HepG2 (cell line): ENCODE measurements around the gene SLC5A10. TPM values are rescaled to one million over a fixed set of nuclear protein-coding genes. Genes with fewer than 3 reads are reported as not detected.

Experiments
- ATF1 ChIP-seq: IDR thresholded peaks from 2 replicates; pipeline ENCODE4 v1.6.1; 2016; ENCODE audit warnings: mild to moderate bottlenecking, control low read depth
- BCLAF1 ChIP-seq: fragments of 450-650 bp; IDR thresholded peaks from 2 replicates; pipeline ENCODE4 v1.6.1; 2017; ENCODE audit warnings: mild to moderate bottlenecking
- EP300 ChIP-seq, 3 experiments: sonication (generic) in 1 of 3; formaldehyde crosslinking in 1 of 3; IDR thresholded peaks; 2 replicates each; pipeline versions ENCODE4 v1.5.1 to v1.6.1; 2011 to 2020; ENCODE audit warnings: low read depth in 2 of 3, low read length in 2 of 3, borderline replicate concordance in 1 of 3, improper control_type of control experiment in 1 of 3, mild to moderate bottlenecking in 1 of 3, missing genetic modification reagents in 1 of 3, moderate library complexity in 1 of 3
- FOXA1 ChIP-seq, 2 experiments: fragments of 450-650 bp in 1 of 2; sonication (generic) in 1 of 2; formaldehyde crosslinking in 1 of 2; IDR thresholded peaks; 2 replicates each; pipeline versions ENCODE4 v1.4.0 to v1.6.1; 2016 to 2020; ENCODE audit warnings: missing genetic modification reagents in 1 of 2
- FOXK1 ChIP-seq: sonication (generic); formaldehyde crosslinking; IDR thresholded peaks from 2 replicates; pipeline ENCODE4 v1.4.0; 2020; ENCODE audit warnings: low read depth, missing genetic modification reagents, borderline replicate concordance
- FOXK2 ChIP-seq: fragments of 450-650 bp; IDR thresholded peaks from 2 replicates; pipeline ENCODE4 v1.6.1; 2016
- FOXO1 ChIP-seq: sonication (generic); formaldehyde crosslinking; IDR thresholded peaks from 2 replicates; pipeline ENCODE4 v1.4.0; 2020; ENCODE audit warnings: missing genetic modification reagents
- HDAC6 ChIP-seq: fragments of 200-600 bp; sonication (generic); IDR thresholded peaks from 2 replicates; pipeline ENCODE4 v1.7.0; 2017; ENCODE audit warnings: mild to moderate bottlenecking, antibody characterized with exemption, low read length, low read depth
- IKZF4 ChIP-seq: sonication (generic); formaldehyde crosslinking; IDR thresholded peaks from 2 replicates; pipeline ENCODE4 v1.5.1; 2020; ENCODE audit warnings: borderline replicate concordance, mild to moderate bottlenecking, low read depth, missing genetic modification reagents; ENCODE audit errors: not compliant biosample characterization
- KDM5B ChIP-seq: sonication (generic); formaldehyde crosslinking; IDR thresholded peaks from 2 replicates; pipeline ENCODE4 v1.4.0; 2020; ENCODE audit warnings: missing genetic modification reagents, mild to moderate bottlenecking, borderline replicate concordance
- LCORL ChIP-seq, 2 experiments: fragments of 450-650 bp in 1 of 2; sonication (generic) in 1 of 2; formaldehyde crosslinking in 1 of 2; IDR thresholded peaks; 2 replicates each; pipeline versions ENCODE4 v1.5.0 to v1.6.1; 2017 to 2020; ENCODE audit warnings: antibody characterized with exemption in 1 of 2, missing genetic modification reagents in 1 of 2
- MLX ChIP-seq: IDR thresholded peaks from 2 replicates; pipeline ENCODE4 v1.6.1; 2016
- RXRA ChIP-seq: sonication (generic); formaldehyde crosslinking; IDR thresholded peaks from 2 replicates; pipeline ENCODE4 v1.5.1; 2020; ENCODE audit warnings: missing genetic modification reagents
- SALL1 ChIP-seq: sonication (generic); formaldehyde crosslinking; IDR thresholded peaks from 2 replicates; pipeline ENCODE4 v1.8.0; 2022; ENCODE audit warnings: mild to moderate bottlenecking, missing genetic modification reagents
- SKIL ChIP-seq: sonication (generic); formaldehyde crosslinking; IDR thresholded peaks from 2 replicates; pipeline ENCODE4 v1.8.0; 2022; ENCODE audit warnings: missing genetic modification reagents, mild to moderate bottlenecking, moderate library complexity, borderline replicate concordance
- ZNF280D ChIP-seq: sonication (generic); formaldehyde crosslinking; IDR thresholded peaks from 2 replicates; pipeline ENCODE4 v1.5.1; 2020; ENCODE audit warnings: mild to moderate bottlenecking, missing genetic modification reagents
- ZNF761 ChIP-seq: sonication (generic); formaldehyde crosslinking; conservative IDR thresholded peaks from 2 replicates; pipeline ENCODE4 v1.4.0; 2020; ENCODE audit warnings: mild to moderate bottlenecking, missing genetic modification reagents
- ZNF781 ChIP-seq: sonication (generic); formaldehyde crosslinking; IDR thresholded peaks from 2 replicates; pipeline ENCODE4 v1.5.1; 2020; ENCODE audit warnings: borderline replicate concordance, mild to moderate bottlenecking, missing genetic modification reagents; ENCODE audit errors: not compliant biosample characterization
- polyA plus RNA-seq, 8 experiments: library from polyadenylated mRNA; depleted of rRNA in 3 of 8; stranded (reverse) in 7 of 8; unstranded in 1 of 8; fragments of >200 nt; fragmentation: Illumina TruSeq in 4 of 8; extraction: Trizol in 4 of 8; gene quantifications; 2 replicates each; pipeline versions ENCODE4 v1.2.1 to v1.2.3, GENCODE V29; 2011 to 2016; ENCODE audit warnings: low read depth in 4 of 8, missing spikeins in 1 of 8, mixed read lengths in 1 of 8; ENCODE audit not compliant: insufficient read depth in 1 of 8
- total RNA-seq, 5 experiments: library from RNA; depleted of rRNA; stranded (reverse); fragments of >200 nt; fragmentation: Illumina TruSeq; extraction: Trizol; gene quantifications; 2 replicates each; pipeline ENCODE4 v1.2.3, GENCODE V29; 2016; ENCODE audit warnings: low read depth in 1 of 5

The SLC5A10 gene
- total and polyA plus RNA-seq, 2 of the 13 experiments (the other 11 are each of a cell fraction or from before 2014, with no cell fraction given), result 0.05 TPM; not detected in 1

GRCh38 chr17:19010729-19011505 is 59.0 kb downstream of the SLC5A10 start (continued):
- TF ChIP-seq EP300 (IDR thresholded peaks at IDR 0.05; ENCODE audit: low read depth in 2 of 2, low read length in 2 of 2) (peak in 1 of 2 experiments; percentile 25; a peak in 1 of 4 replicates), EP300 (CRISPR knock-in tag; IDR thresholded peaks at IDR 0.05; ENCODE audit: borderline replicate concordance) (peak; percentile 14; the same call in 1 of the 2 replicates), BCLAF1 (no peak), FOXK2 (0 out of 2 replicates have a peak, but pooled peaks have one; percentile 15), MLX (CRISPR knock-in tag) (no peak), ZNF280D (CRISPR knock-in tag) (0 out of 2 replicates have a peak, but pooled peaks have one; percentile 22), SKIL (CRISPR knock-in tag) (peak; percentile 58; the same call in 1 of the 2 replicates), FOXA1 (IDR thresholded peaks at IDR 0.05) (no peak), FOXA1 (CRISPR knock-in tag; IDR thresholded peaks at IDR 0.05) (peak; percentile 68; the same call in 1 of the 2 replicates), FOXK1 (peak; percentile 80; the same call in 1 of the 2 replicates), ZNF781 (peak; percentile 41), SALL1 (CRISPR knock-in tag) (peak; percentile 48; the same call in 1 of the 2 replicates), HDAC6 (no peak), FOXO1 (CRISPR knock-in tag) (peak; percentile 64; the same call in 1 of the 2 replicates), ZNF761 (no peak), IKZF4 (CRISPR knock-in tag) (peak; percentile 30), KDM5B (CRISPR knock-in tag) (0 out of 2 replicates have a peak, but pooled peaks have one; percentile 15), RXRA (peak; percentile 32; the same call in 1 of the 2 replicates), LCORL (IDR thresholded peaks at IDR 0.05) (no peak), LCORL (CRISPR knock-in tag; IDR thresholded peaks at IDR 0.05) (peak; percentile 56; the same call in 1 of the 2 replicates), ATF1 (CRISPR knock-in tag) (no peak)
